Endothelial cell (in vitro differentiated cells): ENCODE measurements around the gene INSYN2B. TPM values are rescaled to one million over a fixed set of nuclear protein-coding genes. Genes with fewer than 3 reads are reported as not detected.

Experiments
- DNase-seq: peaks from one replicate; pipeline ENCODE4 v3.0.0; 2021; ENCODE audit warnings: low spot score
- H3K27ac Mint-ChIP-seq: one replicate; pipeline ENCODE4 v1.8.0; 2021; ENCODE audit warnings: mixed read lengths, inconsistent platforms; ENCODE audit not compliant: unreplicated experiment
- H3K27me3 Mint-ChIP-seq: one replicate; pipeline ENCODE4 v1.8.0; 2021; ENCODE audit warnings: mild to moderate bottlenecking, moderate library complexity, mixed read lengths, inconsistent platforms; ENCODE audit not compliant: unreplicated experiment
- H3K36me3 Mint-ChIP-seq: one replicate; pipeline ENCODE4 v1.8.0; 2021; ENCODE audit warnings: mild to moderate bottlenecking, low read depth, mixed read lengths, inconsistent platforms; ENCODE audit not compliant: unreplicated experiment
- H3K4me1 Mint-ChIP-seq: one replicate; pipeline ENCODE4 v1.8.0; 2021; ENCODE audit warnings: mild to moderate bottlenecking, mixed read lengths, inconsistent platforms; ENCODE audit not compliant: unreplicated experiment
- H3K4me3 Mint-ChIP-seq: one replicate; pipeline ENCODE4 v1.8.0; 2021; ENCODE audit warnings: mild to moderate bottlenecking, mixed read lengths, inconsistent platforms; ENCODE audit not compliant: unreplicated experiment
- H3K9me3 Mint-ChIP-seq: one replicate; pipeline ENCODE4 v1.8.0; 2021; ENCODE audit warnings: mixed read lengths, inconsistent platforms; ENCODE audit not compliant: unreplicated experiment
- total RNA-seq: library from RNA; stranded (reverse); fragmentation: NEBNext Ultra II Directional; extraction: Animal tissue kit (Norgen Biotek cat#: 25700); gene quantifications from one replicate; pipeline ENCODE4 v1.2.1, GENCODE V29; 2021; ENCODE audit not compliant: unreplicated experiment
- TF ChIP-seq, protein P1 (sequence below): fragments of 200-600 bp; sonication (generic); IDR thresholded peaks from one replicate; pipeline ENCODE4 v1.5.0; 2021; ENCODE audit warnings: antibody characterized with exemption; ENCODE audit not compliant: unreplicated experiment

The INSYN2B gene
- total RNA-seq, 1 donor from 2014 or later: 4.5 TPM

- DNase-seq: no peak
- H3K27ac Mint-ChIP-seq: no peak overlapping the region
- H3K27me3 Mint-ChIP-seq: no peaks in the 10 kb centered on the region
- TF ChIP-seq, protein P1, sequence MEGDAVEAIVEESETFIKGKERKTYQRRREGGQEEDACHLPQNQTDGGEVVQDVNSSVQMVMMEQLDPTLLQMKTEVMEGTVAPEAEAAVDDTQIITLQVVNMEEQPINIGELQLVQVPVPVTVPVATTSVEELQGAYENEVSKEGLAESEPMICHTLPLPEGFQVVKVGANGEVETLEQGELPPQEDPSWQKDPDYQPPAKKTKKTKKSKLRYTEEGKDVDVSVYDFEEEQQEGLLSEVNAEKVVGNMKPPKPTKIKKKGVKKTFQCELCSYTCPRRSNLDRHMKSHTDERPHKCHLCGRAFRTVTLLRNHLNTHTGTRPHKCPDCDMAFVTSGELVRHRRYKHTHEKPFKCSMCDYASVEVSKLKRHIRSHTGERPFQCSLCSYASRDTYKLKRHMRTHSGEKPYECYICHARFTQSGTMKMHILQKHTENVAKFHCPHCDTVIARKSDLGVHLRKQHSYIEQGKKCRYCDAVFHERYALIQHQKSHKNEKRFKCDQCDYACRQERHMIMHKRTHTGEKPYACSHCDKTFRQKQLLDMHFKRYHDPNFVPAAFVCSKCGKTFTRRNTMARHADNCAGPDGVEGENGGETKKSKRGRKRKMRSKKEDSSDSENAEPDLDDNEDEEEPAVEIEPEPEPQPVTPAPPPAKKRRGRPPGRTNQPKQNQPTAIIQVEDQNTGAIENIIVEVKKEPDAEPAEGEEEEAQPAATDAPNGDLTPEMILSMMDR: no peak
- H3K4me3 Mint-ChIP-seq: no peak overlapping the region
- no peaks in the 10 kb centered on the region for H3K36me3 Mint-ChIP-seq
- H3K9me3 Mint-ChIP-seq: no peaks in the 10 kb centered on the region
- no peaks in the 10 kb centered on the region for H3K4me1 Mint-ChIP-seq
Observed at GRCh38 chr5:169913479-169913878, 66.8 kb downstream of the INSYN2B start.

DNA sequence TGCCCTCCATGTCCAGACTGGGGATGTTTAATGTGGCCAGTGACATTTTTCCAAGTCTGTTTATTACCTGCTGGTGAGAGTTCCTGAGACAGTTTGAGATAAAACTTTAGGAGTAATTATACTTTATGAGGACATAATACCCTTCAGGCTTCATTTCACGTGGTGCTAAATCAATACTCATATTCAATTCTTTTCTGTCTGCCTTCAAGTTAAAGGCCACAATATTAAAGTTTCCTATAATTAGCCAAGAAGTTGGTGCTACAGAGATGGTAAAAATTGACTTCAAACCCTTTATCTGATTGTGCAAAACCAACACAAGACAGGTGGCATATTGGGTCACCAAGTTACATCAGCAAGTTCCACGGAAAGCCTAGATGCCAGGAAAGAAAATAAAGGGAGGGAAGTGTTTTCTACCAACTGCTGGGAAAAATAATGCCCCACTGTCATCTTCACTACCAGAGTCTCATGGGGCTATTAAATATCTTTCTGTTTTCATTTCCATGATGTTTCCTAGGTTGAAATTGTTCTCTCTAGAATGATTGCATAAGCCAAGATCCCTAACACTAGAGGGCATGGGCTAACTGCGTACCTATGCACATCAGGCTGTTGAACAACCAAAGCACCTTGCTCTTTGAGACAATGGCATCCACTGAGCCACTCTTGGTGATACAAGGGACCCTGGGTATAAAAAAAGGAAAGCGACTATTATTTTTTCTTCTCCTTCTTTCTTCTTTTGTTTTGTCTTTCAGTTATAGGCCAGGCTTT is 68.7 kb downstream of the INSYN2B start:
- H3K4me1 Mint-ChIP-seq: no peaks in the 10 kb centered on the region
- TF ChIP-seq, protein P1: no peak
- H3K27ac Mint-ChIP-seq: no peak overlapping the region
- H3K4me3 Mint-ChIP-seq: no peak overlapping the region
- H3K27me3 Mint-ChIP-seq: no peaks in the 10 kb centered on the region
- H3K9me3 Mint-ChIP-seq: no peaks in the 10 kb centered on the region
- no peaks in the 10 kb centered on the region for H3K36me3 Mint-ChIP-seq
- DNase-seq: no peak

DNA sequence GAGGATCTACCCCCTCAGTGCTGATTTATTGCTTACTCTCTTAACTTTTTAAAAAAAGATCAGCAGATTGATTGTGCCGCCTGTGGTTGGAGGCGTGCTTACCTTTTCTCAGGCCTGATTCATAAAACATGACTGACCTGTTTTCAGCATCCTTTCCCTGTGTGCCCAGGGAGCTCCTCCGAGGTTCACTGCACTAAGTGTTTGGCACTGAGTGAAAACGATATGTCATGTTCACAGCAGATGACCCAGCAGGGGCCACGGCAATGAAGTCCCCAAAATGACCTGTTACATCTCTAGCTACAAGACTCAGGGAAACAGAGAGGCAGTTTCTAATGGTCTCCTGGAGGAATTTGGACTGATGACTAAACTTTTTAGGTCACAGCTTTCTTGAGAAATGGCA is 69.9 kb downstream of the INSYN2B start:
- Mint-ChIP-seq H3K27ac (no peak overlapping the region), H3K36me3 (no peaks in the 10 kb centered on the region), H3K4me3 (no peak overlapping the region), H3K9me3 (no peaks in the 10 kb centered on the region), H3K27me3 (no peaks in the 10 kb centered on the region), H3K4me1 (no peaks in the 10 kb centered on the region)
- TF ChIP-seq, protein P1: no peak
- DNase-seq: no peak

DNA sequence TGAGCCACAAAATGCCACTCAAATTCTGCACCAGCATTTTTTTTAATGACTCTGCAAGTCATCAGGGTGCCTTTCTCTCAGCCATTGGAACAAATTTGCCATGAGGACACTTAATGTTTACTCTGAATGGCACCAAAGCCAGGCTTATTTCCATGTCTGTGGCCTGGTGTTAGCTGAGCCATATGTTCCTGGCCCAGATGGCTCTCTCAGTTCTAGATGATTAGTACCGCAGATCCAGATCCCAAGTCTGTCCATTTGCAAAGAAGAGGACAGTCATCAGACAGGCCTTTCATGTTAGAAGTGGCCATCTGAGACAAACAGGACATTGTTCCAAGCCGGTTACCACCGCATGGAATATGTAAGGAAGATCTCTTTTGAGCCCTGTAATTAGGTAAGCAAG is 70.3 kb downstream of the INSYN2B start:
- H3K27me3 Mint-ChIP-seq: no peaks in the 10 kb centered on the region
- no peaks in the 10 kb centered on the region for H3K9me3 Mint-ChIP-seq
- no peaks in the 10 kb centered on the region for H3K4me1 Mint-ChIP-seq
- H3K4me3 Mint-ChIP-seq: no peak overlapping the region
- no peaks in the 10 kb centered on the region for H3K36me3 Mint-ChIP-seq
- TF ChIP-seq, protein P1: no peak
- H3K27ac Mint-ChIP-seq: no peak overlapping the region
- no peak for DNase-seq

- H3K27ac Mint-ChIP-seq: no peak overlapping the region
Observed at GRCh38 chr5:169908864-169909263, 71.4 kb downstream of the INSYN2B start.

More at GRCh38 chr5:169908864-169909263, 71.4 kb downstream of the INSYN2B start:
- TF ChIP-seq, protein P1: no peak
- no peaks in the 10 kb centered on the region for H3K4me1 Mint-ChIP-seq
- no peaks in the 10 kb centered on the region for H3K27me3 Mint-ChIP-seq
- no peak for DNase-seq
- H3K4me3 Mint-ChIP-seq: no peak overlapping the region
- H3K36me3 Mint-ChIP-seq: no peaks in the 10 kb centered on the region
- H3K9me3 Mint-ChIP-seq: no peaks in the 10 kb centered on the region
